ENCODE results near the gene SEZ6L.

SEZ6L gene

GRCh38 chr22:26239581-26239980, 70.3 kb downstream of the SEZ6L start:
- in situ Hi-C loops (cut with MboI; ENCODE audit: low sequenced_read_pairs), result no loop called here

- in situ Hi-C loops (cut with MboI; ENCODE audit: low sequenced_read_pairs), result no loop called here
Measured at GRCh38 chr22:26241361-26241760, 72.1 kb downstream of the SEZ6L start.

DNA sequence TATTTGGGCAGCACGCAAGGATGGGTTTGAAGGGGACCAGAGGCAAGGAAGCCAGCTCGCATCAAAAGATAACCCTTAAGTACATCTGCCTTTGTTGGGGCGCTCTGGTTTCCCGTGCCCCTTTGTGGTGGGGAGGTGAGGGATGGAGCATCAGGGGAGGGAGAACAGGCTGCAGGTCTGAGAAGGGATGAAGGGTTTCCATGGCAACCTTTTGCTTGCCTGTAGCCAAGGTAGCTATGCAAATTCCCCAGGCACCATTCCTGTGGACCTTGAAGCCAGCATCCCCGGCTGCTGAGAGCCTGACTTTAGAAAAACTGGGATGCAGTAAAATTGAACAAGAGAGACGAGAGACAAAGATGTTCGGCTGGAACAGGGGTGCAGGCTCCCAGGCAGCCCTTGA, 75.7 kb downstream of the SEZ6L start:
- in situ Hi-C loops (cut with MboI; ENCODE audit: low sequenced_read_pairs), result no loop called here

DNA sequence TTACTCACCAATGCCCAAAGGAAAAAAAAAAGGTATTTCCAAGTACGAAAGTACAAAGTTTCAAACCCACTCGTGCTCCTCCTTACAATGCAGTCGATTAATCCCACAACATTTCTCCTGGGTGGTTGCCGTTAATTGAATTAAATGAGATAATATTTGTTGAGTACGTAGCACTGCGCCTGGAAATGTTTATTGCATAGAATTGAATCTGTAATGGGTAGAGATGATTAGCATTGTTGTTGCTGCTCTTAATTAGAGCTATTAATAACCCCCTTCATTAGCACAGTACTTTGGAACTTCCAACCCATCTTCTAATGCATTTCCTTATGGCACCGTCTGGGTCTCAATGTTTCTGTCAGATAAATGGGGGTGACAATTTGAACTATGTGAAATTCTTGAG, 77.3 kb downstream of the SEZ6L start:
- in situ Hi-C loops (cut with MboI; ENCODE audit: low sequenced_read_pairs), result no loop called here

DNA sequence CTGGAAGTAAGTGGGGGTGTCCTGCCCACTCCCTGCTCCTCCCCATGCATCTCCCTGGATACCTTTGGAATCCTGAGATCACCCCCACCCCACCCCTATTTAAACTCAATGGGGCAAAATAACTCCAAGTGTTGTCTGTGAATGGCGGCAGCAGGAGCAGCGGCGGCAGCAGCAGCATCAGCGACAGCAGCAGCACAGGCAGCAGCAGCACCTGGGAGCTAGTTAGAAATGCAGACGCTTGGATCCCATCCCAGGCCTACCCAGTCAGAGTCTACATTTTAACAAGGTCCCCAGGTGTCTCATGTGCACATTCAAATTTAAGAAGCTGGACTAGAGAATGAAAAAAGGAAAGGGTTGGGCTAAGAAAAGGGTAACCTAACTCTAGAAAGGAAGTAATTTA, 82.6 kb downstream of the SEZ6L start:
- in situ Hi-C loops (cut with MboI; ENCODE audit: low sequenced_read_pairs), result no loop called here

DNA sequence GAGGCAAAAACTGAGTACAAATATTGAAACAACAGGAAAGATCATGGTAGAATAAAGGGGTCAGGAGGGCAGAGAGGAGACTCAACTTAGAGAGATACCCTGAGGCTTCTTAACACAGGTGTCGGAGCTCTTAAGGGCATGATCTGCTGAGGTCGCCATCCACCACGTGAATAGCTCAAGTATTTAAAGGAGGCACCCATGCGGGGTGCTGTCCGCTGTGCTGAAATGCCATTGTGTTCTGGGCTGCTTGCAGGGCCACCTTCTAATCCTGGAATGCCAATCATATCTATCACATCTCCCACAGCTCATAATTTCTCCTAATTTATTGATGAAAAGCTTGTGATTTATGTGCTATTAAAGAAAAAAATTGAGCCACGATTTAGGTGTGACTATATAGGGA, 90.2 kb downstream of the SEZ6L start:
- in situ Hi-C loops (cut with MboI; ENCODE audit: low sequenced_read_pairs), result no loop called here

DNA sequence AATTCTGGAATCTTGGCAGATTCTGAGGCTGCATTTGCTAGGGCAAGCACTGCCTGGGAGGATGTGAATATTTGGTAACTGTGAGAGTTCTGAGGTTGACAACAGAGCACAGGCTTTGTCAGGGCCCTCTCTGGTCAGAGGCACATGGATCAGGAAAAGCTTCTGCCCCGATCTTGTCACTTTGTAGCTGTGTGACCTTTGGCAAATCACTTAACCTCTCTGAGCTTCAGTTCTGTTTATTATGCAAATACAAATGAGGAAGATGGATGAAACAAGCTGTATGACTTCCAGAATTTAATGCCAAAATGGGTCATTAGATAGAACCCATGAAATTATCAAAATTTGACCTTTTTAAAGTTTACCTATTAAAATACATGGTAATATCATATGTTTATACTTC, 94.9 kb downstream of the SEZ6L start:
- in situ Hi-C loops (cut with MboI; ENCODE audit: low sequenced_read_pairs), result no loop called here

DNA sequence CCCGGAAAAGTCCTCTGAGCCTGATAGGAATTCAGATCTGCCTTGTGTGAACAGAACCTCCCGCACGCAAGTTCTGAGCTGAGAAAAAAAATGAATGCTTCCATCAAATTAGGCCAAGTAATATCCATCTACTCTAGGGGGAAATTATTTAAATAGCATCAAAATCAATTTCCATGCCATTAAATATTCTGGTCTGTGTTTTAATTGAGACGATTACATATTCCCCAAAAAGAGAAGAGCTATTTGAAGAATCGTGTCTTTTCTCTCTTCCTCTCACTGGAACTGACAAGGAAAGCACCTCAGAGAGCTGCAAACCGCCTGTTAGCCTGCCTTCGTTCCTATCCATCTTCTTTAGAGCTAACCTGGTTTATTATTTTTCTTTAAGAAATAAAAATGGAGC, 96.0 kb downstream of the SEZ6L start:
- in situ Hi-C loops (cut with MboI; ENCODE audit: low sequenced_read_pairs), result no loop called here

- in situ Hi-C loops (cut with MboI; ENCODE audit: low sequenced_read_pairs), result no loop called here
Measured at GRCh38 chr22:26265909-26266308, 96.6 kb downstream of the SEZ6L start.

DNA sequence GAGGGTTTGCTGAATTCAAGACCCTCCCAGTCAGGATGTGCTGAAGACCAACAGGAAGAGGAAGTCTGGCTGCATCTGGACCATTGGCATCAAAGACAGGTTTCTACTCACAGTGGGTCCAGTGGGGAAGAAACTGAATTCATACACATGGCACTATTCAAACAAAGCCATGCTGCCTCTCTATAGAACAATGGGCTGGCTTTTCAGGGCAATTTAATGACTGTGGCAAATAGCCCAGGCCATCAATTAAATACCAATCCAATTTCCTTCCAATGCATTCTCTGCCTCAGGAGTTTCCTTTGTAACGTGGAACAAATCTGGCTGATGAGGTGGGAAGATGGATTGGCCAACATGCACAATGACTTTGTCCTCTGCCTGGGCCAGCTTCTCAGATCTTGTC, 98.6 kb downstream of the SEZ6L start:
- in situ Hi-C loops (cut with MboI; ENCODE audit: low sequenced_read_pairs), result no loop called here

DNA sequence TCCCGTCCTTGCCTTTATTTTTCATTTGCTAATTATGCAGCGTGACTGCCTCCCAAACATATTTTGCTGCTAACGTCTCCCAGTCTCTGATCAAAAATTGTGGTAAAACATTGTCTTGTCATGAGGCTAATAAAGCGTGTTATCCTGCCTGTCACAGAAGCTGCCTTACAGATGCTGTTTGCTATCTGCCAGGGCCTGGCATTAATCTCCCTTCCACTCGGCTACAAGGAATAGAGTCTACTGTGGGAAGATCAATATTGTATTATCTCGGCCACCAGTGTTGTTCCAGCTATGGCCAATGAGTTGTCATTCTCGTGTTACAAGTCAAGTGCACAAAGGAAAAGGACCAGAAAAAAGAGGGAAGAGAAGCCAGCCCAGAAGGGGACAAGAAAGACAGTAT, 100.3 kb downstream of the SEZ6L start:
- in situ Hi-C loops (cut with MboI; ENCODE audit: low sequenced_read_pairs), result no loop called here

- in situ Hi-C loops (cut with MboI; ENCODE audit: low sequenced_read_pairs), result no loop called here
Measured at GRCh38 chr22:26271427-26271826, 102.2 kb downstream of the SEZ6L start.

GRCh38 chr22:26273011-26273675, 103.9 kb downstream of the SEZ6L start:
- in situ Hi-C loops (cut with MboI; ENCODE audit: low sequenced_read_pairs), result no loop called here

GRCh38 chr22:26276529-26277160, 107.4 kb downstream of the SEZ6L start:
- in situ Hi-C loops (cut with MboI; ENCODE audit: low sequenced_read_pairs), result no loop called here

GRCh38 chr22:26281941-26282340, 112.7 kb downstream of the SEZ6L start:
- in situ Hi-C loops (cut with MboI; ENCODE audit: low sequenced_read_pairs), result no loop called here

GRCh38 chr22:26283330-26283729, 114.1 kb downstream of the SEZ6L start:
- in situ Hi-C loops (cut with MboI; ENCODE audit: low sequenced_read_pairs), result no loop called here

GRCh38 chr22:26285632-26286031, 116.4 kb downstream of the SEZ6L start:
- in situ Hi-C loops (cut with MboI; ENCODE audit: low sequenced_read_pairs), result no loop called here

- in situ Hi-C loops (cut with MboI; ENCODE audit: low sequenced_read_pairs), result no loop called here
Measured at GRCh38 chr22:26286091-26286820, 117.0 kb downstream of the SEZ6L start.

DNA sequence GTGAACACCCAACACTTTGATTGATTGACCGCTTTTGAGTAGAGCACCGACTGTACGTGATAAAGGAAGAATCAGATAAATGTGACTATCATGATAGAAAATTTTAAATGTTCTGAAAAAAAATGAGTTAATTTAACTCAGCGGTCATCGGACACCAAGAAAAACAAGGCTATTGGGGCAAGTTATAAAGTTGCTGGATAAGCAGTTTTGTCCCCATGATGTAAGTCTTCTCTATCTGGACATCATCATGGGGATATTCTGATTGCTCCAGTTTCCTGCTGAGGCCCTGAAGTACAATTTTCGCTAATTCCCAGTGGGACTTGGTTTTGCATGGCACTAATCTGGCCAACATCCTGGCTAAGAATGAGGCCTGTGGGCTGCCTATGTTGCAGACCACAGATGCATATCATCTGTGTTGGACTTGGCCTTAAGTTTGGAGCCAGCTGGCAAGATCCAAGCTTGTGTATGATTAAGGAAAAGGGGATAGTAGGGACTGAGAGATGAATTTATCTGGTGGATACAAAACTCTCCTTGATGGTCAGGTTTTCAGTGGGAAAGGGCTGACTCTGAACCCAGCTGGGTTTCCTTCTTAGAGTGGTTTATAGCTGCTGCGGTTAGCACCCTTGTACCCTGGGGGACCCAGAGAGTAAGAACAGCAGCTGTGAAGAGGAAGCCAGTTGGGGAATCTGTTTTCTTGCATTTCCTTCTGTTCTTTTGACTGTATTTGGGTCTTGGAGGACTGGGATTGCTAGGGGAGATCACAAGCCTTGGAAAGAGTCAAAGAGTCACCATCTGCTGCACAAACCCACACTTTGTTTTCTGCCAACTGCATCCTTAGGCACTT, 118.3 kb downstream of the SEZ6L start:
- in situ Hi-C loops (cut with MboI; ENCODE audit: low sequenced_read_pairs), result no loop called here

- in situ Hi-C loops (cut with MboI; ENCODE audit: low sequenced_read_pairs), result no loop called here
Measured at GRCh38 chr22:26289611-26290101, 120.4 kb downstream of the SEZ6L start.

Data from hTERT RPE-1 (cell line).